Caco-2 (cell line): ENCODE data around the gene KLHL29. TPM values are rescaled to one million over a fixed set of nuclear protein-coding genes. Genes with fewer than 3 reads are reported as not detected.

Experiments
- BruUV-seq: library from RNA; stranded (reverse); fragments of 400-500 nt; replicated peaks from 2 replicates; lab custom pipeline; 2021; lab: Mats Ljungman, UMichigan
- CTCF ChIA-PET: fragments of 300-600 bp; sonication (Branson Sonifier 250); formaldehyde crosslinking; loops from one replicate; lab custom pipeline; 2022; ENCODE audit warnings: antibody characterized with exemption; lab: Charles Lee
- POLR2A ChIA-PET: fragments of 300-600 bp; sonication (Branson Sonifier 250); formaldehyde crosslinking; loops from one replicate; lab custom pipeline; 2022; ENCODE audit warnings: antibody characterized with exemption; lab: Charles Lee
- DNase-seq, 2 experiments: peaks; one replicate each; pipeline versions ENCODE4 v3.0.0 to v3.0.0-alpha.2; 2020 to 2022
- H3K27me3 ChIP-seq: replicated peaks from 2 replicates; pipeline ENCODE4 v1.6.0; 2011; ENCODE audit warnings: low read length; ENCODE audit not compliant: control insufficient read depth, insufficient read depth
- H3K36me3 ChIP-seq: 2 replicates; pipeline ENCODE4 v1.5.1; 2011; ENCODE audit warnings: low read length; ENCODE audit not compliant: control insufficient read depth, insufficient read depth
- H3K4me1 ChIP-seq: fragments of 250-450 bp; sonication (Bioruptor Pico); 2 replicates; pipeline ENCODE4 v1.5.1; 2020; ENCODE audit warnings: mild to moderate bottlenecking
- H3K4me3 ChIP-seq: 2 replicates; pipeline ENCODE4 v1.5.1; 2011; ENCODE audit warnings: low read depth, mild to moderate bottlenecking, control low read depth, low read length
- H3K9me3 ChIP-seq: fragments of 250-450 bp; sonication (Bioruptor Pico); 2 replicates; pipeline ENCODE4 v1.5.1; 2020; ENCODE audit warnings: mild to moderate bottlenecking, moderate library complexity
- H3K27ac Mint-ChIP-seq: one replicate; pipeline ENCODE4 v1.8.0; 2022; ENCODE audit warnings: mixed read lengths; ENCODE audit not compliant: unreplicated experiment
- H3K27me3 Mint-ChIP-seq: one replicate; pipeline ENCODE4 v1.8.0; 2022; ENCODE audit warnings: mixed read lengths; ENCODE audit not compliant: insufficient read depth, unreplicated experiment
- H3K36me3 Mint-ChIP-seq: one replicate; pipeline ENCODE4 v1.8.0; 2022; ENCODE audit warnings: mild to moderate bottlenecking, mixed read lengths; ENCODE audit not compliant: insufficient read depth, unreplicated experiment
- H3K4me1 Mint-ChIP-seq: one replicate; pipeline ENCODE4 v1.8.0; 2022; ENCODE audit warnings: low read depth, mixed read lengths; ENCODE audit not compliant: unreplicated experiment
- H3K4me3 Mint-ChIP-seq: one replicate; pipeline ENCODE4 v1.8.0; 2022; ENCODE audit warnings: mild to moderate bottlenecking, moderate library complexity, mixed read lengths; ENCODE audit not compliant: unreplicated experiment
- H3K9me3 Mint-ChIP-seq: one replicate; pipeline ENCODE4 v1.8.0; 2022; ENCODE audit warnings: mixed read lengths; ENCODE audit not compliant: unreplicated experiment
- intact Hi-C: fragments of 100-400 bp; cut with micrococcal nuclease; formaldehyde crosslinking; loops from one replicate; pipeline ENCODE4 v1.10.0; 2022; ENCODE audit not compliant: unreplicated experiment
- total RNA-seq: library from RNA; stranded (reverse); gene quantifications from 2 replicates; pipeline ENCODE4 v1.2.3, GENCODE V29; 2022
- TF ChIP-seq, protein P1 (sequence below), 2 experiments: fragments of 200-600 bp in 1 of 2; IDR thresholded peaks; 1 replicate in 1 of 2; 2 replicates in 1 of 2; pipeline versions ENCODE4 v1.5.1 to v1.8.0; 2011 to 2022; ENCODE audit warnings: antibody characterized with exemption in 1 of 2, control low read depth in 1 of 2, inconsistent platforms in 1 of 2, low read depth in 1 of 2, low read length in 1 of 2, mild to moderate bottlenecking in 1 of 2, moderate library complexity in 1 of 2; ENCODE audit not compliant: insufficient read depth in 1 of 2, severe bottlenecking in 1 of 2, unreplicated experiment in 1 of 2

KLHL29 gene
- total RNA-seq, 1 experiment from 2014 or later: 0.61 TPM

DNA sequence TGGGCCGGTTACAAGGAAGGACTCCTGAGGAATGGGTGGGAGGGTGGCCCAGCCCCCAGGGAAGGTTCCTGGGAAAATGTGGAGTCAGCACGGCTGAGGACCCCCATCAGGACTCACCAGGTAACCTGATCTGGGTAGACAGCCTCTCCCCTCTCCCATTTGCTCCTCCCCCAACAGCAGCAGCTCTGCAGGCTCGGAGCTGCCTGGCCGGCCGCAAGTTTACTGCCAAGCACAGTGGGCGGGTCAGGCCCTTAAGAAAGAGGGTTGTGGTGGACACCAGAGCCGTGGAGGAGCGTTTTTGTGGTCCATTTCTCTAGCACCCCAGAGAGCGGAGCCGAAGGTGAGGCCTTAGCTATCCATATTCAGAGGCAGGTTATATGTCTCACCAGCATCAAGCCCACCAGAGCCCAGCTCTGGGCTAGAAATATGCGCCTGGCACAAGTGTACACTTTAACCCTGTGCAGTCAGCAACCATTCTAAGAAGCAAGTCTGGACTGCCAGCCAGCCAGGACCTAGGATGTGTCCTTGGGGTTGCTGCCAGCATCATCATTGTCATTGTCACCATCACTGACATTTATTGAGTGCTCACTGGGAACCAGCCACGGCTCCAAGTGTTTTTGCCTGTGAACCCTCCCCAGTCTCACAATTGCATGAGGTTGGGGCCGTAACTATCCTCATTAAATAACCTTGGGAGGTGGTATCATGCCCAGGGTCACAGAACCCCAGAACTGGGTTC lies 190.1 kb downstream of the KLHL29 start:
- no peaks in the 10 kb centered on the region for H3K36me3 Mint-ChIP-seq
- H3K27ac Mint-ChIP-seq: no peak overlapping the region
- H3K4me3 Mint-ChIP-seq: no peak overlapping the region
- no peak for DNase-seq
- BruUV-seq: no TSS peak
- no peaks in the 10 kb centered on the region for H3K36me3 ChIP-seq
- H3K9me3 Mint-ChIP-seq: no peaks in the 10 kb centered on the region
- no peaks in the 10 kb centered on the region for H3K4me1 Mint-ChIP-seq
- TF ChIP-seq, protein P1, sequence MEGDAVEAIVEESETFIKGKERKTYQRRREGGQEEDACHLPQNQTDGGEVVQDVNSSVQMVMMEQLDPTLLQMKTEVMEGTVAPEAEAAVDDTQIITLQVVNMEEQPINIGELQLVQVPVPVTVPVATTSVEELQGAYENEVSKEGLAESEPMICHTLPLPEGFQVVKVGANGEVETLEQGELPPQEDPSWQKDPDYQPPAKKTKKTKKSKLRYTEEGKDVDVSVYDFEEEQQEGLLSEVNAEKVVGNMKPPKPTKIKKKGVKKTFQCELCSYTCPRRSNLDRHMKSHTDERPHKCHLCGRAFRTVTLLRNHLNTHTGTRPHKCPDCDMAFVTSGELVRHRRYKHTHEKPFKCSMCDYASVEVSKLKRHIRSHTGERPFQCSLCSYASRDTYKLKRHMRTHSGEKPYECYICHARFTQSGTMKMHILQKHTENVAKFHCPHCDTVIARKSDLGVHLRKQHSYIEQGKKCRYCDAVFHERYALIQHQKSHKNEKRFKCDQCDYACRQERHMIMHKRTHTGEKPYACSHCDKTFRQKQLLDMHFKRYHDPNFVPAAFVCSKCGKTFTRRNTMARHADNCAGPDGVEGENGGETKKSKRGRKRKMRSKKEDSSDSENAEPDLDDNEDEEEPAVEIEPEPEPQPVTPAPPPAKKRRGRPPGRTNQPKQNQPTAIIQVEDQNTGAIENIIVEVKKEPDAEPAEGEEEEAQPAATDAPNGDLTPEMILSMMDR (IDR thresholded peaks at IDR 0.05; ENCODE audit: insufficient read depth in 1 of 2, low read depth in 1 of 2, low read length in 1 of 2, severe bottlenecking in 1 of 2, unreplicated experiment in 1 of 2): no peak
- H3K4me1 ChIP-seq: no peaks in the 10 kb centered on the region
- intact Hi-C loops: no loop called here
- H3K27me3 Mint-ChIP-seq: peaks cover 16% of the 10 kb centered on the region
- CTCF ChIA-PET: no interaction called here
- POLR2A ChIA-PET: no interaction called here
- no peak overlapping the region for H3K4me3 ChIP-seq
- no peaks in the 10 kb centered on the region for H3K27me3 ChIP-seq
- H3K9me3 ChIP-seq: no peaks in the 10 kb centered on the region

DNA sequence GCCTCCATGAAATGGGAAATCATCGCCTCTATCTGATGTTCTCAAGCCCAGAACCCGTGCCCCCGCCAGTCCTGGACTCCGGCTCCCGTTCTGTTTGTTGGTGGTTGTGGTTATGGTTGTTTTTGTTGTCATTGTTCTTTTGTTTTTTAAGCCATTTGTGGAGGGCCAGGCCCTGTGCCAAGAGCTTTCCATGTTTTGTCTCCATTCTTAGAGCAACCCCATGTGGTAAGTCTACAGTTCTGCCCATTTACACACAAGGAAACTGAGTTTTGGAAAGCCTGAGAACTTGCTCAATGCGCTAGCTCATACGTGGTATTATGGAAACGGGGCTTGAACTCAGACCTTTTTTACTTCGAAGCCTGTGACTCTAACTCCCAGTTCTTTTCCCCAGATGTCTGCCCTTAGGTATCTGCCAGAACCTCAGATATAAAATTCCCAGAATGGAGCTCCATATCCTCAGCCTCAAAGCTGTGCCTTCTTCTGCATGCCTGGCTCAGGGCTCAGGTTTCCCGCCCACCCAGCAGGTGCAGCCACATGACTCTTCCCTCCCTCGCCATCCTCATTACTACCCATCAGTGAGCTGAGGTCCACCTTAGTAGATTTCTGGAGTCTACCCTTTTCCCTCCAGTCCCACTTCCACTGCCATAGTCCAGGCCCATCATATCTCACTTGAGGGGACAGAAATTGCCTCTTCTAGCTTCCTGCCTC lies 194.1 kb downstream of the KLHL29 start:
- Mint-ChIP-seq H3K36me3 (no peaks in the 10 kb centered on the region), H3K27me3 (peaks cover 10% of the 10 kb centered on the region), H3K27ac (no peak overlapping the region), H3K4me3 (no peak overlapping the region), H3K9me3 (no peaks in the 10 kb centered on the region), H3K4me1 (no peaks in the 10 kb centered on the region)
- DNase-seq: no peak
- Histone ChIP-seq H3K4me3 (no peak overlapping the region), H3K4me1 (no peaks in the 10 kb centered on the region), H3K27me3 (no peaks in the 10 kb centered on the region), H3K36me3 (no peaks in the 10 kb centered on the region), H3K9me3 (no peaks in the 10 kb centered on the region)
- BruUV-seq: no TSS peak
- POLR2A ChIA-PET: no interaction called here
- intact Hi-C loops: no loop called here
- CTCF ChIA-PET: no interaction called here
- TF ChIP-seq, protein P1 (IDR thresholded peaks at IDR 0.05; ENCODE audit: insufficient read depth in 1 of 2, low read depth in 1 of 2, low read length in 1 of 2, severe bottlenecking in 1 of 2, unreplicated experiment in 1 of 2): no peak

DNA sequence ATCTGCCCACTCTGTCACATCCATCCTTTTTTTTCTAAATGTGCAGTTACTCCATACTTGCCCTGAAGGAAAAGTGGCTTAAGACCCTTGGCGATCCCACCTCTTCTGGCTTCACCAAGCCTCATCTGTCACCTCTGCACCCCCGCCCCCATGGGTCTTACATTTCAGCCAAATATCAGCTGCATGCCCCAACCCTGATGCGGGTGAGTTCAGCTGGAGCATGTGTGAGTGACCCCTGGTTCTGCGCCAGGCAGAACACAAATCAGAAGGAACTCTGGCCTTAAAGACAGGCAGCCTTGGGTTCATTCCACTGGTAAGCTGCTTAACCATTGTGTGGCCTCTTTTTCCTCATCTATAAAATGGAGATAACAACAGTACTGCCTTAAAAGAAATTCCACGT lies 194.7 kb downstream of the KLHL29 start:
- H3K9me3 Mint-ChIP-seq: no peaks in the 10 kb centered on the region
- H3K4me3 Mint-ChIP-seq: no peak overlapping the region
- H3K36me3 Mint-ChIP-seq: no peaks in the 10 kb centered on the region
- H3K36me3 ChIP-seq: no peaks in the 10 kb centered on the region
- DNase-seq: no peak
- TF ChIP-seq, protein P1 (IDR thresholded peaks at IDR 0.05; ENCODE audit: insufficient read depth in 1 of 2, low read depth in 1 of 2, low read length in 1 of 2, severe bottlenecking in 1 of 2, unreplicated experiment in 1 of 2): no peak
- no peak overlapping the region for H3K27ac Mint-ChIP-seq
- no peaks in the 10 kb centered on the region for H3K4me1 Mint-ChIP-seq
- no TSS peak for BruUV-seq
- H3K27me3 Mint-ChIP-seq: peaks cover 6% of the 10 kb centered on the region
- no peaks in the 10 kb centered on the region for H3K4me1 ChIP-seq
- intact Hi-C loops: no loop called here
- no peak overlapping the region for H3K4me3 ChIP-seq
- no peaks in the 10 kb centered on the region for H3K27me3 ChIP-seq
- no peaks in the 10 kb centered on the region for H3K9me3 ChIP-seq
- ChIA-PET POLR2A (no interaction called here), CTCF (no interaction called here)
